Esophagus muscularis mucosa (tissue), 4 donors: ENCODE results near the gene MRPS22.

Experiments used
- CTCF ChIP-seq, 3 experiments: fragments of 200-600 bp in 2 of 3; fragments of 450-650 bp in 1 of 3; sonication (generic) in 2 of 3; IDR thresholded peaks; one replicate each; pipeline ENCODE4 v1.5.1; 2017 to 2019; ENCODE audit warnings: antibody characterized with exemption in 3 of 3, mild to moderate bottlenecking in 2 of 3, moderate library complexity in 1 of 3
- EP300 ChIP-seq: sonication (generic); formaldehyde crosslinking; IDR thresholded peaks from one replicate; pipeline ENCODE4 v1.6.1; 2017; ENCODE audit warnings: antibody characterized with exemption
- POLR2A ChIP-seq: fragments of 450-650 bp; IDR thresholded peaks from one replicate; pipeline ENCODE4 v1.6.1; 2017; ENCODE audit warnings: antibody characterized with exemption, moderate library complexity, mild to moderate bottlenecking, low read depth
- POLR2AphosphoS5 ChIP-seq, 2 donors: sonication (generic); formaldehyde crosslinking; IDR thresholded peaks; one replicate each; pipeline ENCODE4 v1.6.1; 2017; ENCODE audit warnings: antibody characterized with exemption in 2 of 2

- TF ChIP-seq POLR2AphosphoS5 (IDR thresholded peaks at IDR 0.05) (no peak), POLR2A (no peak), CTCF (IDR thresholded peaks at IDR 0.05) (no peak), EP300 (no peak)
These were observed 52.9 kb downstream of the MRPS22 start for GRCh38 chr3:139396707-139397106.
